ENCODE data around the gene CLDN6.

Gene CLDN6

GRCh38 chr16:3045758-3046640 lies 28.0 kb upstream of the CLDN6 start, which contains the start of gene MMP25:
Gene MMP25, plus strand, starts transcription at chr16:3046561. Its CDS starts 357 bp downstream, at chr16:3046918.
- peak; percentile 54 for DNase-seq
- CTCF ChIA-PET = interaction anchor here (1.1 to 8.5 kb wide), 2 partner anchors 16 to 36 kb away, joined by 3 to 80 read pairs; no protein-coding TSS in a partner anchor
- Mint-ChIP-seq H3K27ac (peak within 1 kb of the TSS; percentile 85), H3K36me3 (peaks cover 18% of the 10 kb centered on the region), H3K9me3 (no peaks in the 10 kb centered on the region), H3K27me3 (peaks cover 79% of the 10 kb centered on the region), H3K4me1 (peaks cover 58% of the 10 kb centered on the region), H3K4me3 (peak within 1 kb of the TSS; percentile 83)

GRCh38 chr16:3044708-3045107 lies 26.7 kb upstream of the CLDN6 start:
- H3K4me1 Mint-ChIP-seq = peaks cover 45% of the 10 kb centered on the region
- no peaks in the 10 kb centered on the region for H3K9me3 Mint-ChIP-seq
- peaks cover 92% of the 10 kb centered on the region for H3K27me3 Mint-ChIP-seq
- CTCF ChIA-PET = interaction anchor here (1.4 to 8.5 kb wide), 2 partner anchors 13 to 14 kb away, joined by 3 to 80 read pairs; no protein-coding TSS in a partner anchor
- H3K36me3 Mint-ChIP-seq = peaks cover 14% of the 10 kb centered on the region
- H3K27ac Mint-ChIP-seq = peak overlapping the region; percentile 82
- DNase-seq = no peak
- H3K4me3 Mint-ChIP-seq = peak overlapping the region; percentile 83

- no peak for DNase-seq
- Mint-ChIP-seq H3K36me3 (peaks cover 4% of the 10 kb centered on the region), H3K27ac (no peak overlapping the region), H3K27me3 (peaks cover 100% of the 10 kb centered on the region), H3K4me1 (peaks cover 22% of the 10 kb centered on the region), H3K4me3 (no peak overlapping the region), H3K9me3 (no peaks in the 10 kb centered on the region)
- CTCF ChIA-PET = interaction anchor here (8.5 kb wide), 1 partner anchor 12 kb away, joined by 80 read pairs; no protein-coding TSS in a partner anchor
Measured at GRCh38 chr16:3042376-3042775, 24.4 kb upstream of the CLDN6 start.

GRCh38 chr16:3038896-3039295 lies 20.9 kb upstream of the CLDN6 start:
- Mint-ChIP-seq H3K27ac (no peak overlapping the region), H3K4me3 (no peak overlapping the region), H3K27me3 (peaks cover 100% of the 10 kb centered on the region), H3K36me3 (peaks cover under 1% of the 10 kb centered on the region), H3K9me3 (no peaks in the 10 kb centered on the region), H3K4me1 (peaks cover 17% of the 10 kb centered on the region)
- no peak for DNase-seq
- CTCF ChIA-PET = interaction anchor here (8.5 kb wide), 1 partner anchor 9 kb away, joined by 80 read pairs; no protein-coding TSS in a partner anchor

- Mint-ChIP-seq H3K27me3 (peaks cover 100% of the 10 kb centered on the region), H3K4me1 (peaks cover 16% of the 10 kb centered on the region), H3K9me3 (no peaks in the 10 kb centered on the region), H3K36me3 (peaks cover 2% of the 10 kb centered on the region), H3K27ac (no peak overlapping the region), H3K4me3 (no peak overlapping the region)
- CTCF ChIA-PET = interaction anchor here (8.5 kb wide), 1 partner anchor 8 kb away, joined by 80 read pairs; no protein-coding TSS in a partner anchor
- no peak for DNase-seq
Measured at GRCh38 chr16:3038256-3038655, 20.3 kb upstream of the CLDN6 start.

- no peaks in the 10 kb centered on the region for H3K9me3 Mint-ChIP-seq
- H3K27me3 Mint-ChIP-seq = peaks cover 100% of the 10 kb centered on the region
- no peak within 1 kb of the TSS for H3K4me3 Mint-ChIP-seq
- peak within 1 kb of the TSS; percentile 49 for H3K27ac Mint-ChIP-seq
- H3K4me1 Mint-ChIP-seq = peaks cover 25% of the 10 kb centered on the region
- CTCF ChIA-PET = interaction anchor here (0.8 kb wide), 1 partner anchor 9 kb away, joined by 5 read pairs; no protein-coding TSS in a partner anchor
- no peak for DNase-seq
- H3K36me3 Mint-ChIP-seq = peaks cover 2% of the 10 kb centered on the region
Measured at GRCh38 chr16:3036726-3037315, 18.8 kb upstream of the CLDN6 start, which contains the start of gene BICDL2. Gene BICDL2, minus strand, starts transcription at chr16:3036944. Its CDS starts 1,448 bp downstream, at chr16:3035496.

- Mint-ChIP-seq H3K4me1 (peaks cover 28% of the 10 kb centered on the region), H3K4me3 (no peak overlapping the region), H3K9me3 (no peaks in the 10 kb centered on the region), H3K36me3 (peaks cover 2% of the 10 kb centered on the region), H3K27me3 (peaks cover 100% of the 10 kb centered on the region), H3K27ac (peak overlapping the region; percentile 49)
- CTCF ChIA-PET = interaction anchor here (8.7 to 18.9 kb wide), 2 partner anchors 22 to 31 kb away, joined by 71 to 300 read pairs; partner anchors contain the start of gene CLDN9
- DNase-seq = no peak
Measured at GRCh38 chr16:3035972-3036725, 18.2 kb upstream of the CLDN6 start.

- H3K4me1 Mint-ChIP-seq = peaks cover 30% of the 10 kb centered on the region
- no peak for DNase-seq
- H3K4me3 Mint-ChIP-seq = no peak overlapping the region
- peaks cover 100% of the 10 kb centered on the region for H3K27me3 Mint-ChIP-seq
- CTCF ChIA-PET = interaction anchor here (8.5 to 18.9 kb wide), 3 partner anchors 22 to 95 kb away, joined by 71 to 300 read pairs (median 105); partner anchors contain the start of gene CLDN9
- H3K27ac Mint-ChIP-seq = no peak overlapping the region
- no peaks in the 10 kb centered on the region for H3K9me3 Mint-ChIP-seq
- peaks cover 2% of the 10 kb centered on the region for H3K36me3 Mint-ChIP-seq
Measured at GRCh38 chr16:3035289-3035971, 17.4 kb upstream of the CLDN6 start.

- DNase-seq = no peak
- Mint-ChIP-seq H3K4me3 (no peak overlapping the region), H3K27ac (no peak overlapping the region), H3K27me3 (peaks cover 96% of the 10 kb centered on the region), H3K36me3 (peaks cover 5% of the 10 kb centered on the region), H3K9me3 (no peaks in the 10 kb centered on the region), H3K4me1 (peaks cover 54% of the 10 kb centered on the region)
- CTCF ChIA-PET = interaction anchor here (1.2 to 18.9 kb wide), 14 partner anchors 10 to 250 kb away, joined by 3 to 300 read pairs (median 8); partner anchors contain the start of genes CLDN6, CLDN9, MMP25 and TNFRSF12A
Measured at GRCh38 chr16:3032624-3033023, 14.6 kb upstream of the CLDN6 start.

GRCh38 chr16:3030222-3031212 lies 12.5 kb upstream of the CLDN6 start:
- no peaks in the 10 kb centered on the region for H3K9me3 Mint-ChIP-seq
- H3K4me1 Mint-ChIP-seq = peaks cover 57% of the 10 kb centered on the region
- no peak for DNase-seq
- H3K4me3 Mint-ChIP-seq = peak overlapping the region; percentile 77
- CTCF ChIA-PET = interaction anchor here (0.8 to 18.9 kb wide), 18 partner anchors 11 to 141 kb away, joined by 3 to 300 read pairs (median 8); partner anchors contain the start of genes CLDN6, CLDN9, MMP25 and TNFRSF12A
- H3K27ac Mint-ChIP-seq = no peak overlapping the region
- H3K27me3 Mint-ChIP-seq = peaks cover 75% of the 10 kb centered on the region
- peaks cover 19% of the 10 kb centered on the region for H3K36me3 Mint-ChIP-seq

GRCh38 chr16:3029491-3030221 lies 11.7 kb upstream of the CLDN6 start:
- CTCF ChIA-PET = interaction anchor here (0.8 to 18.9 kb wide), 14 partner anchors 10 to 136 kb away, joined by 3 to 300 read pairs (median 11); partner anchors contain the start of genes CLDN6, CLDN9, MMP25 and TNFRSF12A
- Mint-ChIP-seq H3K4me3 (peak overlapping the region; percentile 77), H3K27ac (no peak overlapping the region), H3K9me3 (no peaks in the 10 kb centered on the region), H3K27me3 (peaks cover 66% of the 10 kb centered on the region), H3K36me3 (peaks cover 19% of the 10 kb centered on the region), H3K4me1 (peaks cover 60% of the 10 kb centered on the region)
- DNase-seq = peak; percentile 75

All from activated naive CD4-positive, alpha-beta T cell treated with anti-CD3 and anti-CD28 coated beads, Interleukin-2, amount 10 ng/mL, durations not matched to agents 7 days and 5 days (primary cell).